Skeletal muscle satellite cell (primary cell): ENCODE measurements around the gene SPDEF.

ENCODE experiments used
- H3K27me3 ChIP-seq: 2 replicates; pipeline ENCODE4 v1.7.0; 2013; ENCODE audit warnings: low read length; ENCODE audit not compliant: control insufficient read depth, insufficient read depth
- H3K36me3 ChIP-seq: 2 replicates; pipeline ENCODE4 v1.7.0; 2013; ENCODE audit warnings: mild to moderate bottlenecking, control low read depth, low read length; ENCODE audit not compliant: insufficient read depth
- H3K4me1 ChIP-seq: 2 replicates; pipeline ENCODE4 v1.7.0; 2013; ENCODE audit warnings: low read length; ENCODE audit not compliant: control insufficient read depth, insufficient read depth
- H3K4me2 ChIP-seq: 2 replicates; pipeline ENCODE4 v1.7.0; 2013; ENCODE audit warnings: mild to moderate bottlenecking, low read length
- H3K4me3 ChIP-seq: 2 replicates; pipeline ENCODE4 v1.7.0; 2013; ENCODE audit warnings: low read length
- H3K9ac ChIP-seq: 2 replicates; pipeline ENCODE4 v1.7.0; 2013; ENCODE audit warnings: mild to moderate bottlenecking, low read depth, low read length, moderate library complexity
- H3K9me3 ChIP-seq: replicated peaks from 2 replicates; pipeline ENCODE4 v1.7.0; 2013; ENCODE audit warnings: mild to moderate bottlenecking, control low read depth, low read length

The SPDEF gene

GRCh38 chr6:34570066-34570833 is 14.1 kb upstream of the SPDEF start:
- peaks cover 4% of the 10 kb centered on the region for H3K27me3 ChIP-seq
- no peak overlapping the region for H3K4me3 ChIP-seq
- no peaks in the 10 kb centered on the region for H3K4me1 ChIP-seq
- no peaks in the 10 kb centered on the region for H3K36me3 ChIP-seq
- H3K9me3 ChIP-seq, result no peaks in the 10 kb centered on the region
- no peak overlapping the region for H3K9ac ChIP-seq
- H3K4me2 ChIP-seq, result no peak overlapping the region

DNA sequence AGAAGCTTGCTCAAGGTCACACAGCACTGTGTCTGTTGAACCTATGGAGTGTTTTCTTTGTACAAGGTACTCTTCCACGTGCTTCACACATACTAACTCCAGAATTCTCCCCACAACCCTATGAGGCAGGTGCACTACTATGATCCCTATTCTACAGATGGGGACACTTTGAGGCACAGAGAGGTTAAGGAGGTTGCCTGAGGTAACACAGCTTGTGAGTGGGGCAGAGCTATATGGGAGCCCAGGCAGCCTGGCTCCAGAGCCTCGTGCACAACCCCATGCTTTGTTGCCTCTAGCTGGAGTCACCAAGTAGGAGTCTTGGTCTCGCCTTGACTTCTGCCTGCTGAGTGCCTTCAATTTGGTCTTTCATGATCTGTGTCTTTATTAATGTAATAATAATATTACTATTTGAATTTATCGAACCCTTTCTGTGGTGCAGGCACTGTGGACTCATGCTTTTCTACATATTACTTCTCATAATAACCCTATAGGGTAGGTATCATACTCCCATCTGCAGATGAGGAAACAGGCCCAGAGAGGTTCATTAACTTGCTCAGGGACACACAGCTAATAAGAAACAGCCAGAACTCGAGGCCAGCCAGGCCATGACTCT is 13.3 kb upstream of the SPDEF start:
- Histone ChIP-seq H3K4me3 (no peak overlapping the region), H3K9ac (no peak overlapping the region), H3K4me1 (no peaks in the 10 kb centered on the region), H3K9me3 (no peaks in the 10 kb centered on the region), H3K27me3 (peaks cover 11% of the 10 kb centered on the region), H3K36me3 (no peaks in the 10 kb centered on the region), H3K4me2 (no peak overlapping the region)

GRCh38 chr6:34568341-34569201 is 12.4 kb upstream of the SPDEF start:
- no peaks in the 10 kb centered on the region for H3K9me3 ChIP-seq
- H3K4me2 ChIP-seq, result no peak overlapping the region
- no peak overlapping the region for H3K4me3 ChIP-seq
- H3K36me3 ChIP-seq, result no peaks in the 10 kb centered on the region
- H3K4me1 ChIP-seq, result no peaks in the 10 kb centered on the region
- no peak overlapping the region for H3K9ac ChIP-seq
- peaks cover 14% of the 10 kb centered on the region for H3K27me3 ChIP-seq

DNA sequence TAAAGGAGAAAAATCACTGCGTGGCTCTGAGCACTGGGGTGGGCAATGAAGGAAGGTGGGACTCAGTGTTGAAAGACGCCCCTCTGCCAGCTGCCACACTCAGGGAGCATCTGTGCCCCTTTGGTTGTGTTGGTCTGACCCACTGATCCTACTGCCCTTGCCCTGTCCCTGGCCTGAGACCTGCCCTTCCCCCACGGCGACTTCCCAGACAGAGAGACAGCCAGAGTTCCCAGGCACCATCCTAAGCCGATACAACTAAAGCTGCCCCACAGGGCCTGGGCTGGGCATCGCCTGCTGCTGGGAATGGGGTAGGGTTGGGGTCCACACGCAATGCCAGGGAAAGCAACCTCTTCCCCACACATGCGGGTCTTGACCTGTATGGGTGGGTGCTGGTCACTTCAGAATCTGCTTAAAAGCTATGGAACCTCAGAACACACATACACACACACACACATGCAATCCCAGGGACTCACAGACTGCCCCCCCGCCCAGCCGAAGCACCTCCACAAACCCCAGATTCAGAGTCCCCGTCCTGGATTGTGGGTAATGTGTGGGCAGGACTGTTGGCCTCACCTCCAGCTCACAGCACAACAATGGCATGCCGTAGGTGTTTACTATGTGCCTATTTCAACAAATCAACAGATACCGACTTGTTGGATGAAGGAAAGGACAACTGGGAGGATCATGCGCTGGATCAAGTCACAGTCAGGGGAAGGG is 10.9 kb upstream of the SPDEF start:
- H3K4me2 ChIP-seq, result no peak overlapping the region
- no peaks in the 10 kb centered on the region for H3K9me3 ChIP-seq
- no peak overlapping the region for H3K4me3 ChIP-seq
- no peaks in the 10 kb centered on the region for H3K4me1 ChIP-seq
- peaks cover 14% of the 10 kb centered on the region for H3K27me3 ChIP-seq
- H3K9ac ChIP-seq, result no peak overlapping the region
- H3K36me3 ChIP-seq, result no peaks in the 10 kb centered on the region

DNA sequence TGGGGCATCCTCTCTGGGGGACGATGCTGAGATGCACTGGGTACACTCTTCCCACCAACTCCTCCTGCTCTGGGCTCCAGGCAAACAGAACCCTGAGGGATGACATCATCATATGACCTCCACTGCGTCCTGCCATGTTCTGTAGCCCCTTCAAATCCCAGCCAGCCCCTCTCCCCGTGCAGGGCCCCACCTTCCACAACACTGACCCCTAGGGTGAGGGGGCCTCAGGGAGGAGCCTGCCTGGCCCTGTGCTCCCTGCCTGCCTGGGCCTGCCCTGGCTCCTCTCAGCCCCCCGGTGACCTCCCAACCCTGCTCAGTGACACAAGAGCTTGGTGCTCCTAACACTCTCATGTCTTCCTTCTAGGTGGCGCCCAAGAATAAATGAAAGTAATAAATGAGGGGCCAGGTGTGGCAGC is 9.6 kb upstream of the SPDEF start:
- Histone ChIP-seq H3K9ac (no peak overlapping the region), H3K27me3 (peaks cover 10% of the 10 kb centered on the region), H3K4me1 (peaks cover 4% of the 10 kb centered on the region), H3K4me3 (no peak overlapping the region), H3K9me3 (no peaks in the 10 kb centered on the region), H3K36me3 (no peaks in the 10 kb centered on the region), H3K4me2 (no peak overlapping the region)

GRCh38 chr6:34564181-34564580 is 8.1 kb upstream of the SPDEF start:
- H3K4me2 ChIP-seq, result no peak overlapping the region
- no peak overlapping the region for H3K9ac ChIP-seq
- peaks cover 10% of the 10 kb centered on the region for H3K27me3 ChIP-seq
- H3K36me3 ChIP-seq, result no peaks in the 10 kb centered on the region
- peaks cover 7% of the 10 kb centered on the region for H3K4me1 ChIP-seq
- no peaks in the 10 kb centered on the region for H3K9me3 ChIP-seq
- H3K4me3 ChIP-seq, result no peak overlapping the region

GRCh38 chr6:34563513-34563870 is 7.4 kb upstream of the SPDEF start:
- no peaks in the 10 kb centered on the region for H3K9me3 ChIP-seq
- H3K9ac ChIP-seq, result no peak overlapping the region
- no peak overlapping the region for H3K4me3 ChIP-seq
- H3K36me3 ChIP-seq, result no peaks in the 10 kb centered on the region
- peaks cover 10% of the 10 kb centered on the region for H3K27me3 ChIP-seq
- peaks cover 7% of the 10 kb centered on the region for H3K4me1 ChIP-seq
- no peak overlapping the region for H3K4me2 ChIP-seq

- Histone ChIP-seq H3K9ac (no peak overlapping the region), H3K27me3 (peaks cover 10% of the 10 kb centered on the region), H3K4me1 (peaks cover 7% of the 10 kb centered on the region), H3K4me2 (no peak overlapping the region), H3K9me3 (peaks cover 3% of the 10 kb centered on the region), H3K4me3 (no peak overlapping the region), H3K36me3 (no peaks in the 10 kb centered on the region)
Measured at GRCh38 chr6:34562861-34563512, 6.9 kb upstream of the SPDEF start.

- H3K27me3 ChIP-seq, result peaks cover 10% of the 10 kb centered on the region
Measured at GRCh38 chr6:34562350-34562749, 6.2 kb upstream of the SPDEF start.

DNA sequence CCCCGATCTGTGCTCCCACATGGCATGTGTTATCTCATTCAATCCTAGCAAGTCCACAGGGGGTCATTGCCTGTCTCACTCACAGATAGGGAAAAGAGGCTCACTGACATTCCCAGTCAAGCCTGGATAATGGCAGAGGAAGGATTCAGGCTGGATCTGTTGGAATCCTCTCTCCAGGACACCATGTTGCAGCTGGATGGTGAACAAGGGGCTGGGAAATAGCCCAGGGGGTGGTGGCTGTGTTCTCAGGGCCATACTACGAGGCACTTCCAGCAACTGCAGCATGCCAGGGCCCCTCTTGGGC is 5.0 kb upstream of the SPDEF start:
- Histone ChIP-seq H3K27me3 (peaks cover 10% of the 10 kb centered on the region), H3K36me3 (no peaks in the 10 kb centered on the region), H3K4me2 (no peak overlapping the region), H3K4me1 (peaks cover 7% of the 10 kb centered on the region), H3K4me3 (no peak overlapping the region), H3K9me3 (peaks cover 3% of the 10 kb centered on the region), H3K9ac (no peak overlapping the region)

More at GRCh38 chr6:34562350-34562749, 6.2 kb upstream of the SPDEF start:
- Histone ChIP-seq H3K4me2 (no peak overlapping the region), H3K9me3 (peaks cover 3% of the 10 kb centered on the region), H3K36me3 (no peaks in the 10 kb centered on the region), H3K4me1 (peaks cover 7% of the 10 kb centered on the region), H3K4me3 (no peak overlapping the region), H3K9ac (no peak overlapping the region)
